HEK293 (cell line): ENCODE results near the gene RBAK.

Experiments used
- CTCF ChIA-PET: fragments of 350-600 bp; formaldehyde crosslinking; extraction: SDS; loops from one replicate; lab custom pipeline; 2021; ENCODE audit warnings: antibody characterized with exemption; lab: Yijun Ruan, JAX
- POLR2A ChIA-PET: fragments of 300-600 bp; formaldehyde crosslinking; extraction: SDS; loops from one replicate; lab custom pipeline; 2020; ENCODE audit warnings: antibody characterized with exemption, inconsistent platforms; lab: Yijun Ruan, JAX
- H3K27ac ChIP-seq: fragments of 200-500 bp; sonication (Bioruptor generic); 2 replicates; pipeline ENCODE4 v1.5.1; 2014; ENCODE audit warnings: low read depth, low read length, control low read depth, inconsistent platforms; ENCODE audit errors: extremely low read depth
- H3K36me3 ChIP-seq, 2 experiments: fragments of 200-500 bp in 1 of 2; sonication (Bioruptor generic) in 1 of 2; 1 replicate in 1 of 2; 2 replicates in 1 of 2; pipeline ENCODE4 v1.5.1; 2014 to 2017; ENCODE audit warnings: inconsistent platforms in 2 of 2, low read length in 2 of 2; ENCODE audit not compliant: control insufficient read depth in 2 of 2, insufficient read depth in 1 of 2
- H3K4me1 ChIP-seq: fragments of 200-500 bp; sonication (Bioruptor generic); 2 replicates; pipeline ENCODE4 v1.5.1; 2014; ENCODE audit warnings: mild to moderate bottlenecking, low read length, inconsistent platforms; ENCODE audit not compliant: control insufficient read depth, insufficient read depth
- H3K4me3 ChIP-seq: 2 replicates; pipeline ENCODE4 v1.5.1; 2011; ENCODE audit warnings: low read depth, mild to moderate bottlenecking, control low read depth, low read length, moderate library complexity
- H3K9me3 ChIP-seq: fragments of 200-500 bp; sonication (Bioruptor generic); 2 replicates; pipeline ENCODE4 v1.5.1; 2014; ENCODE audit warnings: low read depth, low read length, inconsistent platforms; ENCODE audit not compliant: control insufficient read depth, insufficient read depth
- FEZF1 ChIP-seq: fragments of 450-650 bp; formaldehyde crosslinking; IDR thresholded peaks from 2 replicates; pipeline ENCODE4 v1.5.1; 2016; ENCODE audit warnings: missing biosample characterization, missing genetic modification characterization
- GLIS2 ChIP-seq: fragments of 450-650 bp; formaldehyde crosslinking; IDR thresholded peaks from 2 replicates; pipeline ENCODE4 v1.5.1; 2016; ENCODE audit warnings: missing biosample characterization, missing genetic modification characterization
- PRDM1 ChIP-seq: fragments of 450-650 bp; formaldehyde crosslinking; IDR thresholded peaks from 2 replicates; pipeline ENCODE4; 2016; ENCODE audit warnings: missing biosample characterization, missing genetic modification characterization
- RBAK ChIP-seq: fragments of 450-650 bp; formaldehyde crosslinking; IDR thresholded peaks from 2 replicates; pipeline ENCODE4 v1.5.1; 2016; ENCODE audit warnings: missing biosample characterization, missing genetic modification characterization
- TRIM28 ChIP-seq: IDR thresholded peaks from 2 replicates; pipeline ENCODE4 v1.6.1; 2011; ENCODE audit warnings: low read length, control low read depth, borderline replicate concordance
- ZNF214 ChIP-seq: fragments of 450-650 bp; formaldehyde crosslinking; IDR thresholded peaks from 2 replicates; pipeline ENCODE4 v1.5.1; 2017; ENCODE audit warnings: missing biosample characterization, mild to moderate bottlenecking, missing genetic modification characterization, borderline replicate concordance
- ZNF239 ChIP-seq: fragments of 450-650 bp; formaldehyde crosslinking; IDR thresholded peaks from 2 replicates; pipeline ENCODE4 v1.5.1; 2016; ENCODE audit warnings: missing biosample characterization, missing genetic modification characterization
- ZNF341 ChIP-seq: fragments of 450-650 bp; formaldehyde crosslinking; IDR thresholded peaks from 2 replicates; pipeline ENCODE4; 2016; ENCODE audit warnings: low read depth, missing biosample characterization, missing genetic modification characterization
- ZNF558 ChIP-seq: fragments of 450-650 bp; formaldehyde crosslinking; IDR thresholded peaks from 2 replicates; pipeline ENCODE4 v1.5.1; 2016; ENCODE audit warnings: missing biosample characterization, missing genetic modification characterization
- ZNF658 ChIP-seq: fragments of 450-650 bp; formaldehyde crosslinking; IDR thresholded peaks from 2 replicates; pipeline ENCODE4; 2016; ENCODE audit warnings: missing biosample characterization, missing genetic modification characterization
- ZNF701 ChIP-seq: fragments of 450-650 bp; formaldehyde crosslinking; IDR thresholded peaks from 2 replicates; pipeline ENCODE4 v1.5.1; 2016; ENCODE audit warnings: missing biosample characterization, missing genetic modification characterization
- ZNF76 ChIP-seq: fragments of 450-650 bp; formaldehyde crosslinking; IDR thresholded peaks from 2 replicates; pipeline ENCODE4; 2016; ENCODE audit warnings: low read depth, missing biosample characterization, missing genetic modification characterization, borderline replicate concordance
- ZNF777 ChIP-seq: fragments of 450-650 bp; formaldehyde crosslinking; IDR thresholded peaks from 2 replicates; pipeline ENCODE4 v1.5.1; 2017; ENCODE audit warnings: missing biosample characterization, missing genetic modification characterization, borderline replicate concordance
- ZNF792 ChIP-seq: fragments of 450-650 bp; formaldehyde crosslinking; IDR thresholded peaks from 2 replicates; pipeline ENCODE4 v1.5.1; 2016; ENCODE audit warnings: missing biosample characterization, missing genetic modification characterization
- ZNF830 ChIP-seq: fragments of 450-650 bp; IDR thresholded peaks from 2 replicates; pipeline ENCODE4 v1.5.0; 2018; ENCODE audit warnings: missing biosample characterization, missing genetic modification characterization, low read depth, mild to moderate bottlenecking, moderate library complexity

RBAK gene

DNA sequence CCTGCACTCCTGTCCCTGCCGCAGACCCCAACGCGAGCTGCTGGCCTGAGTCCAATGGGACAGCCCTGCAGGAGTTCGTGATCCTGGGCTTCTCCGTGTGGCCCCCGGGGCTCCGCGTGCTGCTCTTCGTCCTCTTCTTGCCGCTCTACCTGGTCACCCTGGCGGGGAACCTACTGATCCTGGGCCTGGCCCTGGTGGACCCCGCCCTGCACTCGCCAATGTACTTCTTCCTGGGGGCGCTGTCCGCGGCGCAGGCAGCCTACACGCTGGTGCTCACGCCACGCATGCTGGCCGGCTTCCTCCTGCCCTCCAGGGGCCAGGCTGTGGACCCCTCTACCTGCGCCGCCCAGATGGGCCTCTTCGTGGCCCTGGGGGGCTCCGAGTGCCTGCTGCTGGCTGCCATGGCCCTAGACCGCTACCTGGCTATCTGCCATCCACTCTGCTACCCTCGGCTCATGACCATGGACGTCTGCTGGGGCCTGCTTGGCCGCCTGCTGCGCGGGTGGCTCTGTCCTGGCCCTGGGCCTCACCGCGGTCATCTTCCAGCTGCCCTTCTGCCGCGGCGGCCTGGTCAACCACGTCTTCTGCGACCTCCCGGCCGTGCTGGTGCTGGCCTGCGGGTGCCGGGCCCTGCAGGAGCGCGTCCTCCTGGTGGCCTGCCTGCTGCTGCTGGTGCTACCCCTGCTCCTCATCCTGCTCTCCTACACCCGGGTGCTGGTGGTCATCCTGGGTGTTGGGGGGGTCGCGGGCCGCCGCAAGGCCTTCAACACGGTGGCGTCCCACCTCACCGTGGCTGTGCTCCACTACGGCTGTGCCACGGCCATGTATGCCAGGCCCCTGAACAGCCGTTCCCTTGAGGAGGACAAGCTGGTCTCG, 71.7 kb downstream of the RBAK start:
- H3K4me1 ChIP-seq: no peaks in the 10 kb centered on the region
- H3K9me3 ChIP-seq: no peaks in the 10 kb centered on the region
- TF ChIP-seq GLIS2 (no peak), RBAK (tag by site-specific recombination) (no peak), ZNF830 (tag by site-specific recombination) (no peak), PRDM1 (no peak), ZNF76 (tag by site-specific recombination) (no peak), ZNF239 (tag by site-specific recombination) (no peak), ZNF214 (no peak), FEZF1 (tag by site-specific recombination) (no peak), ZNF558 (tag by site-specific recombination) (no peak), ZNF658 (tag by site-specific recombination) (no peak), ZNF777 (tag by site-specific recombination) (no peak), ZNF792 (no peak), ZNF341 (tag by site-specific recombination) (no peak), ZNF701 (tag by site-specific recombination) (no peak), TRIM28 (no peak)
- H3K36me3 ChIP-seq: no peaks in the 10 kb centered on the region
- CTCF ChIA-PET: interaction anchor here (0.6 kb wide), 1 partner anchor 286 kb away, joined by 3 read pairs; no protein-coding TSS in a partner anchor
- H3K4me3 ChIP-seq: no peak overlapping the region
- H3K27ac ChIP-seq: no peak overlapping the region
- POLR2A ChIA-PET: no interaction called here
